Right lobe of liver (tissue), 4 donors: ENCODE results near the gene ATG7.

Experiments
- CTCF ChIP-seq, 4 donors: fragments of 200-600 bp in 3 of 4; fragments of 450-650 bp in 1 of 4; IDR thresholded peaks; one replicate each; pipeline versions ENCODE4 v1.5.1 to v1.8.0; 2016 to 2022; ENCODE audit warnings: antibody characterized with exemption in 4 of 4, mild to moderate bottlenecking in 2 of 4
- POLR2A ChIP-seq: fragments of 450-650 bp; IDR thresholded peaks from one replicate; pipeline ENCODE4 v1.6.1; 2017; ENCODE audit warnings: antibody characterized with exemption, mild to moderate bottlenecking
- donor health status: DM: no; HTN: no; CAD: no.
- donor health status: DM: no; HTN: no; CAD: no.
- donor health status: DM: no; HTN: yes; CAD: no.

GRCh38 chr3:11245827-11246662 is 26.2 kb upstream of the ATG7 start:
- TF ChIP-seq POLR2A: no peak
- no peak for TF ChIP-seq CTCF (IDR thresholded peaks at IDR 0.05)
